Smooth muscle cell (in vitro differentiated cells): ENCODE measurements around the gene FTO. TPM values are rescaled to one million over a fixed set of nuclear protein-coding genes. Genes with fewer than 3 reads are reported as not detected.

Experiments used
- DNase-seq: peaks from one replicate; lab custom pipeline; 2025; ENCODE audit not compliant: unreplicated experiment; lab: John Stamatoyannopoulos, UW
- H2AFZ ChIP-seq: fragments of 200-600 bp; sonication (generic); 2 replicates; pipeline ENCODE4 v1.6.0; 2016; ENCODE audit warnings: antibody characterized with exemption, low read depth, mild to moderate bottlenecking
- H3F3A ChIP-seq: fragments of 200-600 bp; sonication (generic); 2 replicates; pipeline ENCODE4 v1.6.0; 2017; ENCODE audit warnings: antibody characterized with exemption, low read depth
- H3K27ac ChIP-seq: fragments of 200-600 bp; sonication (generic); 2 replicates; pipeline ENCODE4 v1.5.1; 2016; ENCODE audit warnings: low read depth, mild to moderate bottlenecking
- H3K27me3 ChIP-seq: fragments of 200-600 bp; sonication (generic); 2 replicates; pipeline ENCODE4 v1.6.1; 2016; ENCODE audit warnings: low read depth, mild to moderate bottlenecking
- H3K36me3 ChIP-seq: fragments of 200-600 bp; sonication (generic); 2 replicates; pipeline ENCODE4 v1.5.1; 2016; ENCODE audit warnings: low read depth
- H3K4me1 ChIP-seq: fragments of 200-600 bp; sonication (generic); 2 replicates; pipeline ENCODE4 v1.5.1; 2016; ENCODE audit warnings: low read depth
- H3K4me2 ChIP-seq: fragments of 200-600 bp; sonication (generic); 2 replicates; pipeline ENCODE4 v1.6.0; 2016; ENCODE audit warnings: mild to moderate bottlenecking
- H3K4me3 ChIP-seq: fragments of 200-600 bp; sonication (generic); 2 replicates; pipeline ENCODE4 v1.5.1; 2016; ENCODE audit warnings: mild to moderate bottlenecking
- H3K79me2 ChIP-seq: fragments of 200-600 bp; sonication (generic); 2 replicates; pipeline ENCODE4 v1.6.0; 2016; ENCODE audit warnings: low read depth, mild to moderate bottlenecking
- H3K9ac ChIP-seq: fragments of 200-600 bp; sonication (generic); 2 replicates; pipeline ENCODE4 v1.6.0; 2016; ENCODE audit warnings: low read depth
- H3K9me3 ChIP-seq: fragments of 200-600 bp; sonication (generic); replicated peaks from 2 replicates; pipeline ENCODE4 v1.5.1; 2016; ENCODE audit warnings: low read depth
- H4K20me1 ChIP-seq: fragments of 200-600 bp; sonication (generic); 2 replicates; pipeline ENCODE4 v1.6.0; 2016; ENCODE audit warnings: low read depth
- CTCF ChIP-seq: fragments of 200-600 bp; sonication (generic); IDR thresholded peaks from 2 replicates; pipeline ENCODE4 v1.5.1; 2017; ENCODE audit warnings: borderline replicate concordance, mild to moderate bottlenecking, antibody characterized with exemption; ENCODE audit not compliant: insufficient read depth, poor library complexity, severe bottlenecking
- WGBS: methylation state at CpG from one replicate; pipeline ENCODE4 v1.1.7; 2016; ENCODE audit warnings: low lambda C conversion rate; 5-methylcytosine and 5-hydroxymethylcytosine counted together
- polyA plus RNA-seq: library from polyadenylated mRNA; unstranded; fragments of >200 nt; fragmentation: Nextera tagmentation; extraction: Ambion mirVana; gene quantifications from 2 replicates; pipeline ENCODE4 v1.2.1, GENCODE V29; 2016
- total RNA-seq: library from RNA; depleted of rRNA; stranded (reverse); fragments of >200 nt; gene quantifications from 2 replicates; pipeline ENCODE4 v1.2.3, GENCODE V29; 2014

Gene FTO
- total and polyA plus RNA-seq, 2 experiments from 2014 or later, result 81.1 to 89.9 TPM

- H3F3A ChIP-seq, result no peaks in the 10 kb centered on the region
- H3K4me2 ChIP-seq, result peak overlapping the region; percentile 38
- H3K9ac ChIP-seq, result no peak overlapping the region
- H3K36me3 ChIP-seq, result no peaks in the 10 kb centered on the region
- peaks cover 6% of the 10 kb centered on the region for H3K9me3 ChIP-seq
- TF ChIP-seq CTCF, result no peak
- H3K4me1 ChIP-seq, result peaks cover 12% of the 10 kb centered on the region
- no peak overlapping the region for H2AFZ ChIP-seq
- H3K79me2 ChIP-seq, result peaks cover 55% of the 10 kb centered on the region
- H3K27me3 ChIP-seq, result no peaks in the 10 kb centered on the region
- H3K27ac ChIP-seq, result peak overlapping the region; percentile 6
- WGBS, result 25% methylated on average over 4 of the region's 4 CpGs
- no peak overlapping the region for H3K4me3 ChIP-seq
- H4K20me1 ChIP-seq, result peaks cover 95% of the 10 kb centered on the region
- no peak for DNase-seq
These were observed 41.9 kb downstream of the FTO start for GRCh38 chr16:53745753-53746266.

GRCh38 chr16:53752560-53752959 is 48.6 kb downstream of the FTO start:
- Histone ChIP-seq H4K20me1 (peaks cover 95% of the 10 kb centered on the region), H3K4me3 (no peak overlapping the region)
- WGBS, result 78% methylated on average over 1 of the region's 1 CpG

GRCh38 chr16:53753431-53753830 is 49.5 kb downstream of the FTO start:
- peaks cover 96% of the 10 kb centered on the region for H4K20me1 ChIP-seq
- peaks cover 42% of the 10 kb centered on the region for H3K4me1 ChIP-seq
- no peak overlapping the region for H3K4me2 ChIP-seq
- peaks cover 3% of the 10 kb centered on the region for H3F3A ChIP-seq
- no peak overlapping the region for H2AFZ ChIP-seq
- H3K27ac ChIP-seq, result no peak overlapping the region
- no peak for TF ChIP-seq CTCF
- no peaks in the 10 kb centered on the region for H3K27me3 ChIP-seq
- no peaks in the 10 kb centered on the region for H3K9me3 ChIP-seq
- H3K9ac ChIP-seq, result no peak overlapping the region
- 65% methylated on average over 1 of the region's 1 CpG for WGBS
- H3K79me2 ChIP-seq, result peaks cover 77% of the 10 kb centered on the region
- H3K36me3 ChIP-seq, result no peaks in the 10 kb centered on the region
- no peak overlapping the region for H3K4me3 ChIP-seq
- no peak for DNase-seq

More at GRCh38 chr16:53752560-53752959, 48.6 kb downstream of the FTO start:
- Histone ChIP-seq H3K9me3 (peaks cover 4% of the 10 kb centered on the region), H3F3A (peaks cover 3% of the 10 kb centered on the region), H3K9ac (no peak overlapping the region), H3K4me1 (peaks cover 35% of the 10 kb centered on the region), H3K27ac (no peak overlapping the region), H2AFZ (no peak overlapping the region), H3K79me2 (peaks cover 79% of the 10 kb centered on the region), H3K4me2 (no peak overlapping the region), H3K27me3 (no peaks in the 10 kb centered on the region), H3K36me3 (no peaks in the 10 kb centered on the region)
- no peak for TF ChIP-seq CTCF
- no peak for DNase-seq
